HepG2 (cell line): ENCODE data around the gene NT5C3B. TPM values are rescaled to one million over a fixed set of nuclear protein-coding genes. Genes with fewer than 3 reads are reported as not detected.

Source experiments
- CBX1 ChIP-seq: IDR thresholded peaks from one replicate; pipeline ENCODE4 v1.6.1; 2016; ENCODE audit warnings: antibody characterized with exemption, low read depth
- FOXO4 ChIP-seq: sonication (generic); formaldehyde crosslinking; conservative IDR thresholded peaks from 2 replicates; pipeline ENCODE4 v1.8.1; 2023; ENCODE audit warnings: missing genetic modification reagents
- HDAC6 ChIP-seq: fragments of 200-600 bp; sonication (generic); IDR thresholded peaks from 2 replicates; pipeline ENCODE4 v1.7.0; 2017; ENCODE audit warnings: mild to moderate bottlenecking, antibody characterized with exemption, low read length, low read depth
- HMG20B ChIP-seq: conservative IDR thresholded peaks from 2 replicates; pipeline ENCODE4 v1.6.1; 2016; ENCODE audit warnings: missing genetic modification reagents, missing compliant biosample characterization
- HNRNPK ChIP-seq: fragments of 200-400 bp; formaldehyde crosslinking; IDR thresholded peaks from 2 replicates; pipeline ENCODE4 v1.6.1; 2018; ENCODE audit warnings: low read length, low read depth, moderate library complexity, mild to moderate bottlenecking; ENCODE audit not compliant: poor library complexity, severe bottlenecking
- HNRNPLL ChIP-seq: fragments of 200-400 bp; formaldehyde crosslinking; IDR thresholded peaks from 2 replicates; pipeline ENCODE4 v1.6.1; 2017; ENCODE audit warnings: mild to moderate bottlenecking, low read depth, low read length; ENCODE audit not compliant: poor library complexity, severe bottlenecking
- KDM2A ChIP-seq: sonication (generic); formaldehyde crosslinking; IDR thresholded peaks from 2 replicates; pipeline ENCODE4 v1.4.0; 2020; ENCODE audit warnings: low read depth, missing genetic modification reagents, borderline replicate concordance
- KLF11 ChIP-seq: IDR thresholded peaks from 2 replicates; pipeline ENCODE4 v1.6.1; 2016; ENCODE audit warnings: missing compliant biosample characterization
- MED8 ChIP-seq: sonication (generic); formaldehyde crosslinking; IDR thresholded peaks from 2 replicates; pipeline ENCODE4 v1.8.1; 2023; ENCODE audit warnings: mild to moderate bottlenecking, missing genetic modification reagents; ENCODE audit not compliant: insufficient replicate concordance
- MTA3 ChIP-seq: sonication (generic); formaldehyde crosslinking; IDR thresholded peaks from 2 replicates; pipeline ENCODE4 v1.4.0; 2020; ENCODE audit warnings: missing genetic modification reagents
- RARA ChIP-seq: IDR thresholded peaks from 2 replicates; pipeline ENCODE4 v1.6.1; 2016; ENCODE audit warnings: missing genetic modification reagents, missing compliant biosample characterization
- REL ChIP-seq: sonication (generic); formaldehyde crosslinking; conservative IDR thresholded peaks from 2 replicates; pipeline ENCODE4 v1.8.0; 2022; ENCODE audit warnings: mild to moderate bottlenecking, missing genetic modification reagents, moderate library complexity
- XRCC5 ChIP-seq: fragments of 200-400 bp; formaldehyde crosslinking; optimal IDR thresholded peaks from 2 replicates; pipeline ENCODE3; 2017; ENCODE audit warnings: mild to moderate bottlenecking, low read length
- ZBTB25 ChIP-seq: IDR thresholded peaks from 2 replicates; pipeline ENCODE4 v1.6.1; 2018; ENCODE audit warnings: missing genetic modification reagents
- ZBTB4 ChIP-seq: sonication (generic); formaldehyde crosslinking; IDR thresholded peaks from 2 replicates; pipeline ENCODE4 v1.4.0; 2020; ENCODE audit warnings: missing genetic modification reagents, mild to moderate bottlenecking, borderline replicate concordance
- ZBTB46 ChIP-seq: sonication (generic); formaldehyde crosslinking; IDR thresholded peaks from 2 replicates; pipeline ENCODE4 v1.4.0; 2020; ENCODE audit warnings: mild to moderate bottlenecking, missing genetic modification reagents, borderline replicate concordance
- ZNF567 ChIP-seq: sonication (generic); formaldehyde crosslinking; IDR thresholded peaks from 2 replicates; pipeline ENCODE4 v1.8.1; 2023; ENCODE audit warnings: mild to moderate bottlenecking, missing genetic modification reagents, borderline replicate concordance
- ZNF720 ChIP-seq: sonication (generic); formaldehyde crosslinking; IDR thresholded peaks from 2 replicates; pipeline ENCODE4 v1.4.0; 2020; ENCODE audit warnings: missing genetic modification reagents
- polyA plus RNA-seq, 8 experiments: library from polyadenylated mRNA; depleted of rRNA in 3 of 8; stranded (reverse) in 7 of 8; unstranded in 1 of 8; fragments of >200 nt; fragmentation: Illumina TruSeq in 4 of 8; extraction: Trizol in 4 of 8; gene quantifications; 2 replicates each; pipeline versions ENCODE4 v1.2.1 to v1.2.3, GENCODE V29; 2011 to 2016; ENCODE audit warnings: low read depth in 4 of 8, missing spikeins in 1 of 8, mixed read lengths in 1 of 8; ENCODE audit not compliant: insufficient read depth in 1 of 8
- total RNA-seq, 5 experiments: library from RNA; depleted of rRNA; stranded (reverse); fragments of >200 nt; fragmentation: Illumina TruSeq; extraction: Trizol; gene quantifications; 2 replicates each; pipeline ENCODE4 v1.2.3, GENCODE V29; 2016; ENCODE audit warnings: low read depth in 1 of 5
- TF ChIP-seq, protein P1 (sequence below): IDR thresholded peaks from 2 replicates; pipeline ENCODE4 v1.6.1; 2016

Gene NT5C3B
- total and polyA plus RNA-seq, 2 of the 13 experiments (the other 11 are each of a cell fraction or from before 2014, with no cell fraction given), result 104 to 126 TPM

DNA sequence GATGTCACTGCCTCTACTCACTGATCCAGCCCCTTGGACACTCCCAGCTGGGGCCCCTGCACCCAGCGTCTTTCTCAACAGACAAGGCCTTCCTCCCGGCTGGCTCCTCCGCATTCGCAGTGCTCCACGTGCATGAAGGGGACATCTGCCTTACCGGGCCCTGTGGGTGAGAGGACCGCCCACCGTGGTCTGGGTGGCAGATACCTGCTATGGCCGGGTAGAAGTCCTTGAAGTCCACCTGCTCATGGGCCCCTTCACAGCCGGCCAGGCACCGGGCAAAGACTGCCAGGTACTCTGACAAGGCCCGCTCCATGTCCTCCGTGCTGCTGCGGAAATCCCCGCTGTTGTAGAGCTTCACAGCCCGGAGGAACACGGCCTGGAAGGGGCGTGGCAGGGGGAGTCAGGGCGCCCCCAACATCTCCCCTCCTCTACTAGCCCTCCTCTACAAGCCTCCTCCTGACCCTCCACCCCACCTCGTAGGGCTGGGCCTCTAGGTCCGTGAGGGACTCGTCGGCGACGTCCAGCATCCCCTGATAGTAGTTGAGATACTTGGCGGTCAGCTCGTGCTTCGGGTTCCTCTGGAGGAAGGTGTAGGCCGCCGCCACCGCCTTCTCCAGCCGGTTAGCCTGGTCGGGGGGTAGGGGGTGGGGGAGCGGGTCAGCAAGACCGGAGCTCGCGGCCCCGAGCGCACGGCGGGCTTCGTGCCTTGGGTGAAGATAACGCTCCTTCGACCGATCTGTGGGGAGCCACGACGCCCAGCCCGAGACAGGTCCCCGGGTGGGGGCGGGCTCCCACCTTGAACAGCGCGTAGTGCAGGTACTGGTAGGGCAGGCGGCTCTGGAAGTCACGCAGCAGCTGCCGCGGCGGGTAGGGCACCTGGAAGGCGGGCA lies 25.1 kb downstream of the NT5C3B start (continued):
- TF ChIP-seq ZBTB4, result peak; percentile 50; the same call in 1 of the 2 replicates
- no peak for TF ChIP-seq RARA
- TF ChIP-seq XRCC5, result peak; percentile 75
- peak; percentile 4 for TF ChIP-seq KDM2A
- TF ChIP-seq MTA3 (CRISPR knock-in tag), result no peak
- 0 out of 2 replicates have a peak, but pooled peaks have one; percentile 62 for TF ChIP-seq KLF11
- TF ChIP-seq, protein P1, sequence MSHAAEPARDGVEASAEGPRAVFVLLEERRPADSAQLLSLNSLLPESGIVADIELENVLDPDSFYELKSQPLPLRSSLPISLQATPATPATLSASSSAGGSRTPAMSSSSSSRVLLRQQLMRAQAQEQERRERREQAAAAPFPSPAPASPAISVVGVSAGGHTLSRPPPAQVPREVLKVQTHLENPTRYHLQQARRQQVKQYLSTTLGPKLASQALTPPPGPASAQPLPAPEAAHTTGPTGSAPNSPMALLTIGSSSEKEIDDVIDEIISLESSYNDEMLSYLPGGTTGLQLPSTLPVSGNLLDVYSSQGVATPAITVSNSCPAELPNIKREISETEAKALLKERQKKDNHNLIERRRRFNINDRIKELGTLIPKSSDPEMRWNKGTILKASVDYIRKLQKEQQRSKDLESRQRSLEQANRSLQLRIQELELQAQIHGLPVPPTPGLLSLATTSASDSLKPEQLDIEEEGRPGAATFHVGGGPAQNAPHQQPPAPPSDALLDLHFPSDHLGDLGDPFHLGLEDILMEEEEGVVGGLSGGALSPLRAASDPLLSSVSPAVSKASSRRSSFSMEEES (CRISPR knock-in tag), result no peak
- TF ChIP-seq ZNF567 (CRISPR knock-in tag), result 0 out of 2 replicates have a peak, but pooled peaks have one; percentile 32
- TF ChIP-seq ZBTB25 (CRISPR knock-in tag), result peak; percentile 31; the same call in 1 of the 2 replicates
- no peak for TF ChIP-seq MED8
- no peak for TF ChIP-seq HNRNPLL
- TF ChIP-seq REL (CRISPR knock-in tag), result 0 out of 2 replicates have a peak, but pooled peaks have one; percentile 24
- TF ChIP-seq ZBTB46 (CRISPR knock-in tag), result no peak
- no peak for TF ChIP-seq CBX1
- 0 out of 2 replicates have a peak, but pooled peaks have one; percentile 9 for TF ChIP-seq FOXO4 (CRISPR knock-in tag)
- TF ChIP-seq HNRNPK, result no peak
- 0 out of 2 replicates have a peak, but pooled peaks have one; percentile 13 for TF ChIP-seq HMG20B (CRISPR knock-in tag)
- TF ChIP-seq ZNF720, result no peak
- TF ChIP-seq HDAC6, result no peak
